Subcutaneous abdominal adipose tissue (tissue), 5 donors: ENCODE data around the gene CNPY4.

Experiments used
- H3K27ac ChIP-seq: one replicate; pipeline ENCODE4 v1.7.0; 2013; ENCODE audit warnings: low read depth, mild to moderate bottlenecking, inconsistent platforms, low read length, moderate library complexity
- H3K27me3 ChIP-seq, 5 donors: one replicate each; pipeline ENCODE4 v1.7.0; 2013; ENCODE audit warnings: low read length in 5 of 5, inconsistent platforms in 1 of 5; ENCODE audit not compliant: control insufficient read depth in 5 of 5, insufficient read depth in 4 of 5
- H3K36me3 ChIP-seq, 5 donors: one replicate each; pipeline ENCODE4 v1.7.0; 2013; ENCODE audit warnings: low read length in 5 of 5; ENCODE audit not compliant: control insufficient read depth in 5 of 5, insufficient read depth in 5 of 5
- H3K4me1 ChIP-seq, 5 donors: one replicate each; pipeline ENCODE4 v1.7.0; 2013; ENCODE audit warnings: low read length in 5 of 5, mild to moderate bottlenecking in 3 of 5, moderate library complexity in 1 of 5; ENCODE audit not compliant: control insufficient read depth in 5 of 5, insufficient read depth in 5 of 5
- H3K4me3 ChIP-seq, 5 donors: one replicate each; pipeline ENCODE4 v1.7.0; 2013; ENCODE audit warnings: low read length in 5 of 5, low read depth in 1 of 5
- H3K9ac ChIP-seq, 5 donors: one replicate each; pipeline ENCODE4 v1.7.0; 2013; ENCODE audit warnings: low read length in 5 of 5, mild to moderate bottlenecking in 4 of 5, moderate library complexity in 3 of 5
- H3K9me3 ChIP-seq, 5 donors: one replicate each; pipeline ENCODE4 v1.7.0; 2013; ENCODE audit warnings: low read length in 5 of 5; ENCODE audit not compliant: control insufficient read depth in 5 of 5
- donor health status: healthy.
- donor health status: healthy.
- donor health status: healthy.
- donor health status: healthy.
- donor health status: healthy.

CNPY4 gene

GRCh38 chr7:100115026-100115425 lies 4.4 kb upstream of the CNPY4 start:
- Histone ChIP-seq H3K36me3 (peaks cover 0 to 41% (median 36%) of the 10 kb centered on the region in 5 donors), H3K4me3 (no peak overlapping the region), H3K4me1 (peaks cover 2 to 17% (median 14%) of the 10 kb centered on the region in 5 donors), H3K9ac (no peak overlapping the region), H3K27ac (no peak overlapping the region), H3K27me3 (no peaks in the 10 kb centered on the region), H3K9me3 (no peaks in the 10 kb centered on the region)

- H3K4me3 ChIP-seq, result peak overlapping the region; percentile 86 to 99 (median 93)
- H3K9ac ChIP-seq, result peak overlapping the region; percentile 73 to 86 (median 84)
- H3K9me3 ChIP-seq, result no peaks in the 10 kb centered on the region
- H3K4me1 ChIP-seq, result peaks cover 4 to 27% (median 22%) of the 10 kb centered on the region in 5 donors
- no peaks in the 10 kb centered on the region for H3K27me3 ChIP-seq
- H3K27ac ChIP-seq, result peak overlapping the region; percentile 97
- peaks cover 0 to 11% (median 9%) of the 10 kb centered on the region in 5 donors for H3K36me3 ChIP-seq
Measured at GRCh38 chr7:100118388-100119071, 904 bp upstream of the CNPY4 start.

GRCh38 chr7:100119970-100120732 lies 717 bp downstream of the CNPY4 start:
- Histone ChIP-seq H3K36me3 (peaks cover 0 to 4% (median 3%) of the 10 kb centered on the region in 5 donors), H3K9ac (peak overlapping the region; percentile 56 to 86 (median 84)), H3K9me3 (no peaks in the 10 kb centered on the region), H3K27ac (peak overlapping the region; percentile 97), H3K4me3 (peak overlapping the region; percentile 86 to 98 (median 93)), H3K27me3 (no peaks in the 10 kb centered on the region), H3K4me1 (peaks cover 4 to 34% (median 27%) of the 10 kb centered on the region in 5 donors)

GRCh38 chr7:100120733-100121036 lies 1.3 kb downstream of the CNPY4 start:
- peaks cover 0 to 5% (median 3%) of the 10 kb centered on the region in 5 donors for H3K36me3 ChIP-seq
- no peaks in the 10 kb centered on the region for H3K9me3 ChIP-seq
- H3K4me1 ChIP-seq, result peaks cover 4 to 39% (median 27%) of the 10 kb centered on the region in 5 donors
- no peak overlapping the region for H3K27ac ChIP-seq
- no peaks in the 10 kb centered on the region for H3K27me3 ChIP-seq
- peak overlapping the region in 2 of 5 donors; percentile 86 to 93 for H3K4me3 ChIP-seq
- peak overlapping the region in 1 of 5 donors; percentile 75 for H3K9ac ChIP-seq

GRCh38 chr7:100122067-100122466 lies 2.6 kb downstream of the CNPY4 start:
- Histone ChIP-seq H3K36me3 (peaks cover 0 to 5% (median 3%) of the 10 kb centered on the region in 5 donors), H3K4me1 (peaks cover 4 to 46% (median 34%) of the 10 kb centered on the region in 5 donors), H3K9me3 (no peaks in the 10 kb centered on the region), H3K27me3 (no peaks in the 10 kb centered on the region), H3K27ac (no peak overlapping the region), H3K9ac (no peak overlapping the region), H3K4me3 (no peak overlapping the region)

GRCh38 chr7:100122568-100122967 lies 3.1 kb downstream of the CNPY4 start:
- no peak overlapping the region for H3K4me3 ChIP-seq
- H3K9ac ChIP-seq, result no peak overlapping the region
- H3K27me3 ChIP-seq, result no peaks in the 10 kb centered on the region
- H3K27ac ChIP-seq, result no peak overlapping the region
- H3K4me1 ChIP-seq, result peaks cover 4 to 51% (median 35%) of the 10 kb centered on the region in 5 donors
- peaks cover 0 to 5% (median 3%) of the 10 kb centered on the region in 5 donors for H3K36me3 ChIP-seq
- H3K9me3 ChIP-seq, result no peaks in the 10 kb centered on the region

- no peak overlapping the region for H3K4me3 ChIP-seq
- H3K27ac ChIP-seq, result no peak overlapping the region
- peaks cover 5 to 50% (median 38%) of the 10 kb centered on the region in 5 donors for H3K4me1 ChIP-seq
- no peaks in the 10 kb centered on the region for H3K9me3 ChIP-seq
- peaks cover 0 to 5% (median 3%) of the 10 kb centered on the region in 5 donors for H3K36me3 ChIP-seq
- H3K27me3 ChIP-seq, result no peaks in the 10 kb centered on the region
- no peak overlapping the region for H3K9ac ChIP-seq
Measured at GRCh38 chr7:100124301-100125230, 5.1 kb downstream of the CNPY4 start.

GRCh38 chr7:100126239-100126930 lies 7.0 kb downstream of the CNPY4 start:
- peaks cover 0 to 5% (median 3%) of the 10 kb centered on the region in 5 donors for H3K36me3 ChIP-seq
- peak overlapping the region; percentile 81 for H3K27ac ChIP-seq
- H3K4me3 ChIP-seq, result peak overlapping the region; percentile 81 to 96 (median 92)
- no peaks in the 10 kb centered on the region for H3K9me3 ChIP-seq
- no peaks in the 10 kb centered on the region for H3K27me3 ChIP-seq
- peaks cover 2 to 41% (median 29%) of the 10 kb centered on the region in 5 donors for H3K4me1 ChIP-seq
- H3K9ac ChIP-seq, result peak overlapping the region; percentile 30 to 94 (median 91)
